ENCODE data around the gene COG5. TPM values are rescaled to one million over a fixed set of nuclear protein-coding genes. Genes with fewer than 3 reads are reported as not detected.
A peak's percentile ranks its signal among the peaks of the same experiment; 100 is the strongest.

COG5 gene
- total and polyA plus RNA-seq, 9 of the 15 experiments (the other 6 are each of a cell fraction or from before 2014, with no cell fraction given), result 15.3 to 75.1 (median 56.4) TPM

DNA sequence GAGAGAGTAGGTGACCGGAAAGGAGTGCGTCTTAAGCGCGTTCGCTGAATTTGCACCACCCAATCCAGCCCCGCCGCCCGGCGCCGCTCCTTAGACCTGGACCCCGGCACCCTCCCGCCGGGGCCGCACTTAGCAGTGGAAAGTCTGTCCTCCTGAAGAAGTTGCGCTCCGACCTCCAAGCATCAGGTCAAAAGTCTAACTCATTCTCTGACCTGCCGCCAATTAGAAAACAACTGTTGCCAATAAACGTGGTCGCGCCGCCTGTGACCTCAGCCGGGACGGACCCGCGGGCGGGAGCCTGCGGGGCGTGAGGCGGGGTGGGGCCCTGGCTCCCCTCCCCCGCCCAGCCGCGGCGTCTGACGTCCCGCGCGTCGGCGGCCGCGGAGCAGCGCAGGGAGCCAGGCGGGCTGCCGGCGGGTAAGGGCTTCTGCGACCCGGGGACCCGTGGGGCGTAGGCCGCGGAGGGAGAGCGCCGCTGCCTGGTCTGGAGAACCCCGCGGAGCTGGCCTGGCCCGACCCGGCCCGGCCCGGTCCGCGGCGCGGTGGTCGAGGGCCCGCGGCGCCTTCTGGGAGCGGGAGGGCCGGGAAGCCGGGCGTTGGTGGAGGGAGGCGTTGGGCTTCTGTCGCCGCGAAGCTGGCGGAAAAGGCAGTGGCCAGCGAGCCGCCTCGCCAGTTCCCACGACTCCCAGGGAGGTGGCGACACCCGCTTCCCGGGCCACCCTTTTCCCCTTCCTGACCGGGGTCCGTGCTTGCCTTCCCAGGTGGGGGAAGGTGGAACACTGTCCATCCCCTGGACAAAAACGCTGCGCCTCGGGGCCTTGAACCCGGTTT lies 16.4 kb upstream of the COG5 start, which contains the start of gene BCAP29 (continued):
- TF ChIP-seq, protein P1, sequence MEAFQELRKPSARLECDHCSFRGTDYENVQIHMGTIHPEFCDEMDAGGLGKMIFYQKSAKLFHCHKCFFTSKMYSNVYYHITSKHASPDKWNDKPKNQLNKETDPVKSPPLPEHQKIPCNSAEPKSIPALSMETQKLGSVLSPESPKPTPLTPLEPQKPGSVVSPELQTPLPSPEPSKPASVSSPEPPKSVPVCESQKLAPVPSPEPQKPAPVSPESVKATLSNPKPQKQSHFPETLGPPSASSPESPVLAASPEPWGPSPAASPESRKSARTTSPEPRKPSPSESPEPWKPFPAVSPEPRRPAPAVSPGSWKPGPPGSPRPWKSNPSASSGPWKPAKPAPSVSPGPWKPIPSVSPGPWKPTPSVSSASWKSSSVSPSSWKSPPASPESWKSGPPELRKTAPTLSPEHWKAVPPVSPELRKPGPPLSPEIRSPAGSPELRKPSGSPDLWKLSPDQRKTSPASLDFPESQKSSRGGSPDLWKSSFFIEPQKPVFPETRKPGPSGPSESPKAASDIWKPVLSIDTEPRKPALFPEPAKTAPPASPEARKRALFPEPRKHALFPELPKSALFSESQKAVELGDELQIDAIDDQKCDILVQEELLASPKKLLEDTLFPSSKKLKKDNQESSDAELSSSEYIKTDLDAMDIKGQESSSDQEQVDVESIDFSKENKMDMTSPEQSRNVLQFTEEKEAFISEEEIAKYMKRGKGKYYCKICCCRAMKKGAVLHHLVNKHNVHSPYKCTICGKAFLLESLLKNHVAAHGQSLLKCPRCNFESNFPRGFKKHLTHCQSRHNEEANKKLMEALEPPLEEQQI (IDR thresholded peaks at IDR 0.05), result no peak
- no peak for TF ChIP-seq ZNF830 (CRISPR knock-in tag; IDR thresholded peaks at IDR 0.05)
- peak; percentile 12 for TF ChIP-seq ARHGAP35 (IDR thresholded peaks at IDR 0.05; ENCODE audit: partially characterized antibody)
- TF ChIP-seq STAT6 (CRISPR knock-in tag; IDR thresholded peaks at IDR 0.05), result 0 out of 2 replicates have a peak, but pooled peaks have one; percentile 6
- peak; percentile 97 for TF ChIP-seq GMEB1 (CRISPR knock-in tag; IDR thresholded peaks at IDR 0.05)
- peak; percentile 87 for TF ChIP-seq PRPF4 (IDR thresholded peaks at IDR 0.05; ENCODE audit: insufficient read depth, low read depth, low read length, poor library complexity, severe bottlenecking)
- no peak for TF ChIP-seq ZNF146 (CRISPR knock-in tag; IDR thresholded peaks at IDR 0.05; ENCODE audit: unreplicated experiment)
- peak; percentile 74 for TF ChIP-seq HES1 (IDR thresholded peaks at IDR 0.05; ENCODE audit: low read depth)
- no peak for TF ChIP-seq CCAR2 (IDR thresholded peaks at IDR 0.05; ENCODE audit: low read depth, low read length)
- no peak; the same call in 1 of the 2 replicates for TF ChIP-seq DPF2 (IDR thresholded peaks at IDR 0.05)
- TF ChIP-seq ZNF212 (CRISPR knock-in tag; IDR thresholded peaks at IDR 0.05), result peak; percentile 84; the same call in 1 of the 2 replicates
- no peak; the same call in 1 of the 2 replicates for TF ChIP-seq RNF2 (IDR thresholded peaks at IDR 0.05)
- TF ChIP-seq ELF2 (CRISPR knock-in tag; IDR thresholded peaks at IDR 0.05), result peak; percentile 67; the same call in 1 of the 2 replicates
- TF ChIP-seq UBTF (IDR thresholded peaks at IDR 0.05; ENCODE audit: borderline replicate concordance in 1 of 2, low read depth in 2 of 2, low read length in 2 of 2), result peak; percentile 85 to 96; a peak in 3 of 4 replicates
- no peak for TF ChIP-seq PHTF2 (CRISPR knock-in tag; IDR thresholded peaks at IDR 0.05)
- no peak for TF ChIP-seq NCOA6 (IDR thresholded peaks at IDR 0.05)
- TF ChIP-seq ZNF263 (CRISPR knock-in tag; IDR thresholded peaks at IDR 0.05; ENCODE audit: borderline replicate concordance), result no peak; the same call in 1 of the 2 replicates
- TF ChIP-seq, protein P2, sequence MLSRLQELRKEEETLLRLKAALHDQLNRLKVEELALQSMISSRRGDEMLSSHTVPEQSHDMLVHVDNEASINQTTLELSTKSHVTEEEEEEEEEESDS (CRISPR knock-in tag; IDR thresholded peaks at IDR 0.05), result no peak
